ENCODE data around the gene STX10. TPM values are rescaled to one million over a fixed set of nuclear protein-coding genes. Genes with fewer than 3 reads are reported as not detected.

STX10 gene
- total RNA-seq, 1 donor from 2014 or later: 36.5 TPM

GRCh38 chr19:13100841-13101589 is 49.2 kb downstream of the STX10 start:
- Histone ChIP-seq H3K9me3 (ENCODE audit: low read depth) (no peaks in the 10 kb centered on the region), H3K4me1 (peaks cover 11% of the 10 kb centered on the region), H3K9ac (no peak overlapping the region), H3K27me3 (peaks cover 73% of the 10 kb centered on the region), H3K27ac (no peak overlapping the region), H4K20me1 (ENCODE audit: low read depth) (peaks cover 54% of the 10 kb centered on the region), H3K36me3 (no peaks in the 10 kb centered on the region), H3K4me2 (no peak overlapping the region), H3F3A (ENCODE audit: low read depth) (peaks cover 41% of the 10 kb centered on the region), H3K79me2 (ENCODE audit: low read depth) (no peaks in the 10 kb centered on the region), H2AFZ (replicated peaks) (no peak overlapping the region), H3K4me3 (no peak overlapping the region)
- H3K36me3 Mint-ChIP-seq: no peaks in the 10 kb centered on the region
- no peak for DNase-seq (ENCODE audit: low spot score)
- TF ChIP-seq EZH2phosphoT487 (IDR thresholded peaks at IDR 0.05) (no peak), EZH2 (IDR thresholded peaks at IDR 0.05) (no peak), CTCF (IDR thresholded peaks at IDR 0.05) (peak; percentile 53)
- peaks cover 3% of the 10 kb centered on the region for H3K9me3 Mint-ChIP-seq
- H3K27me3 Mint-ChIP-seq (ENCODE audit: insufficient read depth, low read depth): peaks cover 47% of the 10 kb centered on the region
- peak overlapping the region; percentile 38 for H3K4me3 Mint-ChIP-seq
- H3K27ac Mint-ChIP-seq: no peak overlapping the region
- peaks cover 12% of the 10 kb centered on the region for H3K4me1 Mint-ChIP-seq

GRCh38 chr19:13100031-13100588 is 50.1 kb downstream of the STX10 start:
- Histone ChIP-seq H3K9ac (no peak overlapping the region), H4K20me1 (ENCODE audit: low read depth) (peaks cover 54% of the 10 kb centered on the region), H2AFZ (replicated peaks) (no peak overlapping the region), H3F3A (ENCODE audit: low read depth) (peaks cover 50% of the 10 kb centered on the region), H3K27ac (no peak overlapping the region), H3K4me2 (no peak overlapping the region), H3K36me3 (no peaks in the 10 kb centered on the region), H3K9me3 (ENCODE audit: low read depth) (no peaks in the 10 kb centered on the region), H3K4me1 (peaks cover 20% of the 10 kb centered on the region), H3K27me3 (peaks cover 82% of the 10 kb centered on the region), H3K4me3 (no peak overlapping the region), H3K79me2 (ENCODE audit: low read depth) (no peaks in the 10 kb centered on the region)
- peaks cover 16% of the 10 kb centered on the region for H3K4me1 Mint-ChIP-seq
- peaks cover 52% of the 10 kb centered on the region for H3K27me3 Mint-ChIP-seq (ENCODE audit: insufficient read depth, low read depth)
- no peak for DNase-seq (ENCODE audit: low spot score)
- peak overlapping the region; percentile 48 for H3K4me3 Mint-ChIP-seq
- H3K36me3 Mint-ChIP-seq: no peaks in the 10 kb centered on the region
- H3K9me3 Mint-ChIP-seq: peaks cover 3% of the 10 kb centered on the region
- no peak overlapping the region for H3K27ac Mint-ChIP-seq
- TF ChIP-seq EZH2phosphoT487 (IDR thresholded peaks at IDR 0.05) (no peak), EZH2 (IDR thresholded peaks at IDR 0.05) (no peak), CTCF (IDR thresholded peaks at IDR 0.05) (no peak)

GRCh38 chr19:13099073-13099999 is 50.8 kb downstream of the STX10 start:
- H2AFZ ChIP-seq (replicated peaks): no peak overlapping the region
- H3K4me3 Mint-ChIP-seq: no peak overlapping the region
- peaks cover 3% of the 10 kb centered on the region for H3K9me3 Mint-ChIP-seq
- TF ChIP-seq EZH2 (IDR thresholded peaks at IDR 0.05): peak; percentile 99
- no peak for TF ChIP-seq CTCF (IDR thresholded peaks at IDR 0.05)
- peak; percentile 98 for TF ChIP-seq EZH2phosphoT487 (IDR thresholded peaks at IDR 0.05)
- peak overlapping the region; percentile 5 for H3K4me3 ChIP-seq
- peak overlapping the region; percentile 43 for H3K4me2 ChIP-seq
- H4K20me1 ChIP-seq (ENCODE audit: low read depth): peaks cover 48% of the 10 kb centered on the region
- H3F3A ChIP-seq (ENCODE audit: low read depth): peaks cover 55% of the 10 kb centered on the region
- no peak overlapping the region for H3K9ac ChIP-seq
- H3K27me3 Mint-ChIP-seq (ENCODE audit: insufficient read depth, low read depth): peaks cover 58% of the 10 kb centered on the region
- peaks cover 90% of the 10 kb centered on the region for H3K27me3 ChIP-seq
- H3K4me1 Mint-ChIP-seq: peaks cover 22% of the 10 kb centered on the region
- H3K9me3 ChIP-seq (ENCODE audit: low read depth): no peaks in the 10 kb centered on the region
- H3K27ac Mint-ChIP-seq: no peak overlapping the region
- no peaks in the 10 kb centered on the region for H3K79me2 ChIP-seq (ENCODE audit: low read depth)
- no peak overlapping the region for H3K27ac ChIP-seq
- no peaks in the 10 kb centered on the region for H3K36me3 Mint-ChIP-seq
- H3K4me1 ChIP-seq: peaks cover 28% of the 10 kb centered on the region
- DNase-seq (ENCODE audit: low spot score): peak; percentile 65
- no peaks in the 10 kb centered on the region for H3K36me3 ChIP-seq
